Upper lobe of left lung (tissue), 6 donors: ENCODE results near the gene MLH1. TPM values are rescaled to one million over a fixed set of nuclear protein-coding genes. Genes with fewer than 3 reads are reported as not detected.
A peak's percentile ranks its signal among the peaks of the same experiment; 100 is the strongest.

ENCODE experiments used
- ATAC-seq, 2 donors: fragments of 200-7000 bp; cut with Tn5 transposase; one replicate each; pipeline ENCODE4 v1.9.1; 2022; ENCODE audit warnings: mild to moderate bottlenecking in 2 of 2, moderate library complexity in 2 of 2; ENCODE audit not compliant: low FRiP score in 2 of 2
- DNase-seq, 2 donors: peaks; one replicate each; pipeline ENCODE4 v3.0.0-alpha.2; 2019 to 2020
- H3K27ac ChIP-seq, 4 donors: fragments of 200-600 bp; sonication (generic); one replicate each; pipeline ENCODE4 v1.5.1; 2016 to 2019
- H3K27me3 ChIP-seq, 4 donors: fragments of 200-600 bp; sonication (generic); one replicate each; pipeline ENCODE4 v1.5.1; 2017 to 2019
- H3K36me3 ChIP-seq, 4 donors: fragments of 200-600 bp; sonication (generic); one replicate each; pipeline ENCODE4 v1.5.1; 2016 to 2019
- H3K4me1 ChIP-seq, 4 donors: fragments of 200-600 bp; sonication (generic); one replicate each; pipeline ENCODE4 v1.5.1; 2018 to 2019
- H3K4me3 ChIP-seq, 4 donors: fragments of 200-600 bp; sonication (generic); one replicate each; pipeline ENCODE4 v1.5.1; 2017 to 2019; ENCODE audit warnings: mild to moderate bottlenecking in 2 of 4, moderate library complexity in 1 of 4
- H3K9me3 ChIP-seq, 4 donors: fragments of 200-600 bp; sonication (generic); one replicate each; pipeline ENCODE4 v1.5.1; 2018 to 2019
- EP300 ChIP-seq, 4 donors: sonication (generic); formaldehyde crosslinking; IDR thresholded peaks; one replicate each; pipeline ENCODE4 v1.5.1; 2017; ENCODE audit warnings: antibody characterized with exemption in 4 of 4, control low read depth in 2 of 4
- POLR2A ChIP-seq, 4 donors: fragments of 450-650 bp; IDR thresholded peaks; one replicate each; pipeline ENCODE4 v1.5.1; 2016 to 2017; ENCODE audit warnings: antibody characterized with exemption in 4 of 4, mild to moderate bottlenecking in 2 of 4
- POLR2AphosphoS5 ChIP-seq, 2 donors: sonication (generic); formaldehyde crosslinking; IDR thresholded peaks; one replicate each; pipeline ENCODE4 v1.5.1; 2017; ENCODE audit warnings: antibody characterized with exemption in 2 of 2
- WGBS, 2 donors: methylation state at CpG; one replicate each; pipeline ENCODE4 v1.1.5; 2017 to 2018; 5-methylcytosine and 5-hydroxymethylcytosine counted together
- total RNA-seq, 6 donors: library from RNA; depleted of rRNA in 4 of 6; stranded (reverse); fragments of >200 nt in 4 of 6; gene quantifications; one replicate each; pipeline versions ENCODE4 v1.1.0 to v1.2.1, GENCODE V29; 2016 to 2021
- TF ChIP-seq, protein P1 (sequence below), 6 experiments: fragments of 450-650 bp in 4 of 6; fragments of 200-600 bp in 2 of 6; sonication (generic) in 2 of 6; IDR thresholded peaks; one replicate each; pipeline ENCODE4 v1.5.1; 2016 to 2019; ENCODE audit warnings: antibody characterized with exemption in 6 of 6
- donor health status: DM: no; HTN: no; CAD: no; lungs with moderate emphysema.
- donor health status: DM: no; HTN: yes; CAD: no; lungs with severe emphysema.

Gene MLH1
- total RNA-seq, 6 donors from 2014 or later = 31.7 to 97.4 (median 37.2) TPM

DNA sequence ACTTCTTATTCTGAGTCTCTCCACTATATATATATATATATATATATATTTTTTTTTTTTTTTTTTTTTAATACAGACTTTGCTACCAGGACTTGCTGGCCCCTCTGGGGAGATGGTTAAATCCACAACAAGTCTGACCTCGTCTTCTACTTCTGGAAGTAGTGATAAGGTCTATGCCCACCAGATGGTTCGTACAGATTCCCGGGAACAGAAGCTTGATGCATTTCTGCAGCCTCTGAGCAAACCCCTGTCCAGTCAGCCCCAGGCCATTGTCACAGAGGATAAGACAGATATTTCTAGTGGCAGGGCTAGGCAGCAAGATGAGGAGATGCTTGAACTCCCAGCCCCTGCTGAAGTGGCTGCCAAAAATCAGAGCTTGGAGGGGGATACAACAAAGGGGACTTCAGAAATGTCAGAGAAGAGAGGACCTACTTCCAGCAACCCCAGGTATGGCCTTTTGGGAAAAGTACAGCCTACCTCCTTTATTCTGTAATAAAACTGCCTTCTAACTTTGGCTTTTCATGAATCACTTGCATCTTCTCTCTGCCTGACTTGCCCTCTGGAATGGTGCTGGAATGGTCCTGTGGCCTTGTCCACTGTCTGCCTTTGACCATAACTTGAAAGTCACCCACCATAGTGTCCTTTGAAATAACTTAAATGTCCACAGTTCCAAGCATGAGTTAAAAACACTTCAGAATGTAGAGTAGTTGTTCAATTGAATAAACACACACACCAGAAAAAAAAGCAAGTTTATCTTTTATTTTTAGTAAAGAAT lies 32.4 kb downstream of the MLH1 start:
- Histone ChIP-seq H3K4me1 (peaks cover 0 to 12% (median 5%) of the 10 kb centered on the region in 4 donors), H3K36me3 (peaks cover 11 to 85% (median 50%) of the 10 kb centered on the region in 4 donors), H3K4me3 (no peak overlapping the region), H3K27ac (no peak overlapping the region), H3K27me3 (no peaks in the 10 kb centered on the region), H3K9me3 (no peaks in the 10 kb centered on the region)
- DNase-seq (no peak), ATAC-seq (no peak)
- no peak for TF ChIP-seq POLR2AphosphoS5 (IDR thresholded peaks at IDR 0.05)
- TF ChIP-seq EP300 (IDR thresholded peaks at IDR 0.05) = no peak
- TF ChIP-seq POLR2A (IDR thresholded peaks at IDR 0.05) = no peak
- TF ChIP-seq, protein P1, sequence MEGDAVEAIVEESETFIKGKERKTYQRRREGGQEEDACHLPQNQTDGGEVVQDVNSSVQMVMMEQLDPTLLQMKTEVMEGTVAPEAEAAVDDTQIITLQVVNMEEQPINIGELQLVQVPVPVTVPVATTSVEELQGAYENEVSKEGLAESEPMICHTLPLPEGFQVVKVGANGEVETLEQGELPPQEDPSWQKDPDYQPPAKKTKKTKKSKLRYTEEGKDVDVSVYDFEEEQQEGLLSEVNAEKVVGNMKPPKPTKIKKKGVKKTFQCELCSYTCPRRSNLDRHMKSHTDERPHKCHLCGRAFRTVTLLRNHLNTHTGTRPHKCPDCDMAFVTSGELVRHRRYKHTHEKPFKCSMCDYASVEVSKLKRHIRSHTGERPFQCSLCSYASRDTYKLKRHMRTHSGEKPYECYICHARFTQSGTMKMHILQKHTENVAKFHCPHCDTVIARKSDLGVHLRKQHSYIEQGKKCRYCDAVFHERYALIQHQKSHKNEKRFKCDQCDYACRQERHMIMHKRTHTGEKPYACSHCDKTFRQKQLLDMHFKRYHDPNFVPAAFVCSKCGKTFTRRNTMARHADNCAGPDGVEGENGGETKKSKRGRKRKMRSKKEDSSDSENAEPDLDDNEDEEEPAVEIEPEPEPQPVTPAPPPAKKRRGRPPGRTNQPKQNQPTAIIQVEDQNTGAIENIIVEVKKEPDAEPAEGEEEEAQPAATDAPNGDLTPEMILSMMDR (IDR thresholded peaks at IDR 0.05) = no peak
- 90 to 98% methylated on average over 3 of the region's 3 CpGs for WGBS, 2 donors

DNA sequence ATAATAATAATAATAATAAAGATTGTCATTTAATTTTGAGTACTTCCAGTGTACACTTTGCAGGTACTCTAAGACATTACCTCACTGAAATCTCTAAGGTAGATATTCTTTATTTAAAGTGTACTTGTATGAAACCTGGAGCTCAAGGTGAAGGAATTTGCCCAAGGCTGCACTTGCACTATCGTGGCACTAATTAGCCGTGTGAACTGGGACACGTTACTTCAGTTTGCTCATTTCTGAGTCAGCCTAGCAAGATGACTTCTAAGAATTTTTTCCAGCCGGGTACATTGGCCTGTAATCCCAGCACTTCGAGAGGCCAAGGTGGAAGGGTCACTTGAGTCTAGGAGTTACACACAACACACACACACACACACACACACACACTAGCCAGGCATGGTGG lies 33.5 kb downstream of the MLH1 start:
- Histone ChIP-seq H3K4me1 (peaks cover 0 to 12% (median 5%) of the 10 kb centered on the region in 4 donors), H3K27ac (no peak overlapping the region), H3K36me3 (peaks cover 9 to 85% (median 48%) of the 10 kb centered on the region in 4 donors), H3K4me3 (no peak overlapping the region), H3K27me3 (no peaks in the 10 kb centered on the region), H3K9me3 (no peaks in the 10 kb centered on the region)
- TF ChIP-seq POLR2AphosphoS5 (IDR thresholded peaks at IDR 0.05) (no peak), POLR2A (IDR thresholded peaks at IDR 0.05) (no peak), EP300 (IDR thresholded peaks at IDR 0.05) (no peak)
- TF ChIP-seq, protein P1 (IDR thresholded peaks at IDR 0.05) = no peak
- ATAC-seq (no peak), DNase-seq (no peak)
- WGBS, 2 donors = 79 to 81% methylated on average over 5 of the region's 5 CpGs

GRCh38 chr3:37028329-37028728 lies 35.0 kb downstream of the MLH1 start:
- DNase-seq (no peak), ATAC-seq (no peak)
- H3K27ac ChIP-seq = no peak overlapping the region
- H3K4me1 ChIP-seq = peaks cover 0 to 12% (median 5%) of the 10 kb centered on the region in 4 donors
- H3K27me3 ChIP-seq = no peaks in the 10 kb centered on the region
- no peak overlapping the region for H3K4me3 ChIP-seq
- no peak for TF ChIP-seq POLR2A (IDR thresholded peaks at IDR 0.05)
- no peak for TF ChIP-seq EP300 (IDR thresholded peaks at IDR 0.05)
- TF ChIP-seq POLR2AphosphoS5 (IDR thresholded peaks at IDR 0.05) = no peak
- TF ChIP-seq, protein P1 (IDR thresholded peaks at IDR 0.05) = no peak
- H3K36me3 ChIP-seq = peaks cover 9 to 81% (median 45%) of the 10 kb centered on the region in 4 donors
- 27 to 76% methylated on average over 1 of the region's 1 CpG for WGBS, 2 donors
- H3K9me3 ChIP-seq = no peaks in the 10 kb centered on the region

GRCh38 chr3:37029111-37029510 lies 35.8 kb downstream of the MLH1 start:
- no peaks in the 10 kb centered on the region for H3K27me3 ChIP-seq
- H3K4me3 ChIP-seq = no peak overlapping the region
- H3K36me3 ChIP-seq = peaks cover 9 to 81% (median 43%) of the 10 kb centered on the region in 4 donors
- no peak for DNase-seq
- ATAC-seq = no peak
- peaks cover 0 to 12% (median 5%) of the 10 kb centered on the region in 4 donors for H3K4me1 ChIP-seq
- no peaks in the 10 kb centered on the region for H3K9me3 ChIP-seq
- H3K27ac ChIP-seq = peak overlapping the region in 1 of 4 donors; percentile 72
- 94% methylated on average over 1 of the region's 1 CpG for WGBS, 2 donors
- TF ChIP-seq POLR2AphosphoS5 (IDR thresholded peaks at IDR 0.05) = no peak
- TF ChIP-seq POLR2A (IDR thresholded peaks at IDR 0.05) = no peak
- TF ChIP-seq, protein P1 (IDR thresholded peaks at IDR 0.05) = no peak
- TF ChIP-seq EP300 (IDR thresholded peaks at IDR 0.05) = no peak
